GM12878 (cell line): ENCODE measurements around the gene KCNK1. TPM values are rescaled to one million over a fixed set of nuclear protein-coding genes. Genes with fewer than 3 reads are reported as not detected.

Source experiments
- BACH1 ChIP-seq: fragments of 450-650 bp; IDR thresholded peaks from 2 replicates; pipeline ENCODE4 v1.6.1; 2017; ENCODE audit warnings: mild to moderate bottlenecking, borderline replicate concordance
- BHLHE40 ChIP-seq, 2 experiments: fragments of 450-650 bp in 1 of 2; IDR thresholded peaks; 2 replicates each; pipeline ENCODE4 v1.6.1; 2011 to 2017; ENCODE audit warnings: low read depth in 2 of 2, borderline replicate concordance in 1 of 2, improper control_type of control experiment in 1 of 2, low read length in 1 of 2, mild to moderate bottlenecking in 1 of 2
- CHD2 ChIP-seq: IDR thresholded peaks from 2 replicates; pipeline ENCODE4 v1.6.1; 2011; ENCODE audit warnings: low read depth, low read length, improper control_type of control experiment, borderline replicate concordance
- CREB1 ChIP-seq: IDR thresholded peaks from 2 replicates; pipeline ENCODE4 v1.6.1; 2012; ENCODE audit warnings: low read depth, mild to moderate bottlenecking, inconsistent platforms
- EGR1 ChIP-seq, 2 experiments: IDR thresholded peaks; 1 replicate in 1 of 2; 2 replicates in 1 of 2; pipeline ENCODE4 v1.6.1; 2011 to 2012; ENCODE audit warnings: low read depth in 2 of 2, low read length in 2 of 2, borderline replicate concordance in 1 of 2, mild to moderate bottlenecking in 1 of 2, moderate library complexity in 1 of 2
- EP300 ChIP-seq, 2 experiments: fragments of 150-350 bp in 1 of 2; IDR thresholded peaks; 2 replicates each; pipeline ENCODE4 v1.6.1; 2011 to 2012; ENCODE audit warnings: low read depth in 2 of 2, low read length in 2 of 2, borderline replicate concordance in 1 of 2, improper control_type of control experiment in 1 of 2, inconsistent platforms in 1 of 2; ENCODE audit not compliant: control insufficient read depth in 1 of 2
- GABPA ChIP-seq: IDR thresholded peaks from 2 replicates; pipeline ENCODE4 v1.6.1; 2014; ENCODE audit warnings: antibody characterized with exemption, low read depth, mild to moderate bottlenecking, inconsistent platforms
- MEF2A ChIP-seq: IDR thresholded peaks from 2 replicates; pipeline ENCODE4 v1.6.1; 2011; ENCODE audit warnings: low read depth, mild to moderate bottlenecking, low read length, moderate library complexity; ENCODE audit not compliant: insufficient read depth
- MTA2 ChIP-seq: fragments of 450-650 bp; IDR thresholded peaks from 2 replicates; pipeline ENCODE4 v1.6.1; 2016; ENCODE audit warnings: low read depth, mild to moderate bottlenecking, moderate library complexity
- MTA3 ChIP-seq: IDR thresholded peaks from 2 replicates; pipeline ENCODE4 v1.6.1; 2012; ENCODE audit warnings: low read length, inconsistent platforms, borderline replicate concordance
- MYB ChIP-seq: fragments of 150-350 bp; IDR thresholded peaks from 2 replicates; pipeline ENCODE4 v1.6.1; 2014; ENCODE audit warnings: mild to moderate bottlenecking, low read depth, low read length, borderline replicate concordance
- NFIC ChIP-seq: IDR thresholded peaks from 2 replicates; pipeline ENCODE4 v1.6.1; 2012; ENCODE audit warnings: low read depth, mild to moderate bottlenecking, inconsistent platforms, low read length, moderate library complexity
- NRF1 ChIP-seq: conservative IDR thresholded peaks from 2 replicates; pipeline ENCODE4 v1.6.1; 2011; ENCODE audit warnings: mild to moderate bottlenecking, low read depth, low read length, improper control_type of control experiment
- PAX8 ChIP-seq: fragments of 450-650 bp; IDR thresholded peaks from 2 replicates; pipeline ENCODE4 v1.6.1; 2017; ENCODE audit warnings: mild to moderate bottlenecking, moderate library complexity
- RBBP5 ChIP-seq: fragments of 200-600 bp; sonication (generic); conservative IDR thresholded peaks from 2 replicates; pipeline ENCODE4 v1.6.1; 2016
- RELA ChIP-seq: fragments of 450-650 bp; IDR thresholded peaks from 2 replicates; pipeline ENCODE4 v1.8.0; 2014; ENCODE audit warnings: borderline replicate concordance; ENCODE audit not compliant: partially characterized antibody
- SREBF2 ChIP-seq: IDR thresholded peaks from 2 replicates; pipeline ENCODE4 v1.6.1; 2012; ENCODE audit warnings: mild to moderate bottlenecking, low read length
- SRF ChIP-seq, 2 experiments: IDR thresholded peaks; 2 replicates each; pipeline ENCODE4 v1.6.1; 2011; ENCODE audit warnings: low read depth in 2 of 2, low read length in 2 of 2, mild to moderate bottlenecking in 1 of 2, moderate library complexity in 1 of 2
- TCF12 ChIP-seq: IDR thresholded peaks from 2 replicates; pipeline ENCODE4 v1.6.1; 2011; ENCODE audit warnings: low read depth, mild to moderate bottlenecking, low read length
- polyA plus RNA-seq, 11 experiments: library from polyadenylated mRNA; depleted of rRNA in 4 of 11; unstranded in 6 of 11; stranded (reverse) in 5 of 11; fragments of >200 nt; fragmentation: Nextera tagmentation in 4 of 11; fragmentation: Illumina TruSeq in 1 of 11; extraction: Ambion mirVana in 4 of 11; extraction: Trizol in 1 of 11; gene quantifications; 1 replicate in 1 of 11; 2 replicates in 10 of 11; pipeline versions ENCODE4 v1.2.1 to v1.2.3, GENCODE V29; 2011 to 2016; ENCODE audit warnings: inconsistent platforms in 2 of 11, missing spikeins in 2 of 11, low read depth in 1 of 11
- total RNA-seq, 4 experiments: library from RNA; depleted of rRNA in 3 of 4; stranded (reverse); fragments of >200 nt in 3 of 4; fragmentation: Illumina TruSeq in 1 of 4; extraction: Trizol in 1 of 4; gene quantifications; 2 replicates each; pipeline versions ENCODE4 v1.2.1 to v1.2.3, GENCODE V29; 2013 to 2021
- TF ChIP-seq, protein P1 (sequence below): fragments of 450-650 bp; formaldehyde crosslinking; IDR thresholded peaks from 2 replicates; pipeline ENCODE4 v1.4.0; 2020; ENCODE audit warnings: mild to moderate bottlenecking, moderate library complexity
- TF ChIP-seq, protein P2 (sequence below): IDR thresholded peaks from 2 replicates; pipeline ENCODE4 v1.6.1; 2011; ENCODE audit warnings: borderline replicate concordance, low read depth, mild to moderate bottlenecking, moderate library complexity, low read length; ENCODE audit not compliant: insufficient read depth, poor library complexity, severe bottlenecking
- TF ChIP-seq, protein P3 (sequence below): fragments of 450-650 bp; formaldehyde crosslinking; IDR thresholded peaks from 2 replicates; pipeline ENCODE4 v1.5.0; 2022; ENCODE audit warnings: mild to moderate bottlenecking, missing genetic modification characterization

The KCNK1 gene
- total and polyA plus RNA-seq, 10 of the 15 experiments (the other 5 are each of a cell fraction or from before 2014, with no cell fraction given), result 9.4 to 27.6 (median 15.1) TPM

DNA sequence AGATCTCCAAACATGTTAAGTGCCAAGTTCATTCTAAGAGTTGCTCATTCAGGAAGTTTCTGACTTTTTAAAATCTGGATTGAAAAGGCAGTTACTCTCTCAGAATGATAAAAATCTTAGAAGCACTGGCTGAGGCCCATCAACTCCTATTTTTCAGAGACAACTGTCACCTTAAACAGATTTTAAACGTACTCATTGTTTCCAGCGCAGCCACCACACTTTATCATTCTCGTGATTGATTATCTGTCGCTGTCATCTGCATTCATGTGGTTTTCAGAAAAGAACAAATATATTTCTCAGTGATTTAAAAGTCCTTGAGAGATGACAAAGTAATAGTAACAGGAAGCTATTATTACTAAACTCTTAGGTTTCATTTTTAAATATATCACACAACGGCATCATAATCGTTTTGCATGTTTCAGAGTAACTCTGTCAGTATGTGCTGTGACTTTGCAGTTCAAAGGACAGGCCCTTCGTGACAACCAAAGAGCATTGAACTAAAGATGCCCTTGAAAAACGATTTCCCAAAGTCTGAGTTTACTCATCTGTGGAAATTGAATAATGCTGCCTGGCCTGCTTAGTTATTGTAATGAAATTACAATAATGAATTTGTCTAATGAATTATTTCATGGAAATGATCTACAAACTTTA lies 14.9 kb upstream of the KCNK1 start (continued):
- TF ChIP-seq TCF12 (peak; percentile 36; the same call in 1 of the 2 replicates), NFIC (peak; percentile 99), EGR1 (IDR thresholded peaks at IDR 0.05; ENCODE audit: borderline replicate concordance in 1 of 2, low read depth in 2 of 2, low read length in 2 of 2) (no peak), MEF2A (peak; percentile 90), NRF1 (no peak), MTA3 (peak; percentile 29), SREBF2 (no peak), SRF (IDR thresholded peaks at IDR 0.05; ENCODE audit: low read depth in 2 of 2, low read length in 2 of 2) (no peak), BACH1 (peak; percentile 78; the same call in 1 of the 2 replicates), CREB1 (peak; percentile 69; the same call in 1 of the 2 replicates), MYB (no peak), PAX8 (no peak), BHLHE40 (IDR thresholded peaks at IDR 0.05; ENCODE audit: borderline replicate concordance in 1 of 2, low read depth in 2 of 2, low read length in 1 of 2) (peak; percentile 61 to 73), MTA2 (peak; percentile 97), RBBP5 (peak; percentile 33; the same call in 1 of the 2 replicates), RELA (no peak), GABPA (peak; percentile 63; the same call in 1 of the 2 replicates), CHD2 (peak; percentile 73), EP300 (IDR thresholded peaks at IDR 0.05; ENCODE audit: borderline replicate concordance in 1 of 2, control insufficient read depth in 1 of 2, low read depth in 2 of 2, low read length in 2 of 2) (peak; percentile 94 to 98)
- TF ChIP-seq, protein P1, sequence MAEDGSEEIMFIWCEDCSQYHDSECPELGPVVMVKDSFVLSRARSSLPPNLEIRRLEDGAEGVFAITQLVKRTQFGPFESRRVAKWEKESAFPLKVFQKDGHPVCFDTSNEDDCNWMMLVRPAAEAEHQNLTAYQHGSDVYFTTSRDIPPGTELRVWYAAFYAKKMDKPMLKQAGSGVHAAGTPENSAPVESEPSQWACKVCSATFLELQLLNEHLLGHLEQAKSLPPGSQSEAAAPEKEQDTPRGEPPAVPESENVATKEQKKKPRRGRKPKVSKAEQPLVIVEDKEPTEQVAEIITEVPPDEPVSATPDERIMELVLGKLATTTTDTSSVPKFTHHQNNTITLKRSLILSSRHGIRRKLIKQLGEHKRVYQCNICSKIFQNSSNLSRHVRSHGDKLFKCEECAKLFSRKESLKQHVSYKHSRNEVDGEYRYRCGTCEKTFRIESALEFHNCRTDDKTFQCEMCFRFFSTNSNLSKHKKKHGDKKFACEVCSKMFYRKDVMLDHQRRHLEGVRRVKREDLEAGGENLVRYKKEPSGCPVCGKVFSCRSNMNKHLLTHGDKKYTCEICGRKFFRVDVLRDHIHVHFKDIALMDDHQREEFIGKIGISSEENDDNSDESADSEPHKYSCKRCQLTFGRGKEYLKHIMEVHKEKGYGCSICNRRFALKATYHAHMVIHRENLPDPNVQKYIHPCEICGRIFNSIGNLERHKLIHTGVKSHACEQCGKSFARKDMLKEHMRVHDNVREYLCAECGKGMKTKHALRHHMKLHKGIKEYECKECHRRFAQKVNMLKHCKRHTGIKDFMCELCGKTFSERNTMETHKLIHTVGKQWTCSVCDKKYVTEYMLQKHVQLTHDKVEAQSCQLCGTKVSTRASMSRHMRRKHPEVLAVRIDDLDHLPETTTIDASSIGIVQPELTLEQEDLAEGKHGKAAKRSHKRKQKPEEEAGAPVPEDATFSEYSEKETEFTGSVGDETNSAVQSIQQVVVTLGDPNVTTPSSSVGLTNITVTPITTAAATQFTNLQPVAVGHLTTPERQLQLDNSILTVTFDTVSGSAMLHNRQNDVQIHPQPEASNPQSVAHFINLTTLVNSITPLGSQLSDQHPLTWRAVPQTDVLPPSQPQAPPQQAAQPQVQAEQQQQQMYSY (CRISPR knock-in tag), result no peak
- TF ChIP-seq, protein P2, sequence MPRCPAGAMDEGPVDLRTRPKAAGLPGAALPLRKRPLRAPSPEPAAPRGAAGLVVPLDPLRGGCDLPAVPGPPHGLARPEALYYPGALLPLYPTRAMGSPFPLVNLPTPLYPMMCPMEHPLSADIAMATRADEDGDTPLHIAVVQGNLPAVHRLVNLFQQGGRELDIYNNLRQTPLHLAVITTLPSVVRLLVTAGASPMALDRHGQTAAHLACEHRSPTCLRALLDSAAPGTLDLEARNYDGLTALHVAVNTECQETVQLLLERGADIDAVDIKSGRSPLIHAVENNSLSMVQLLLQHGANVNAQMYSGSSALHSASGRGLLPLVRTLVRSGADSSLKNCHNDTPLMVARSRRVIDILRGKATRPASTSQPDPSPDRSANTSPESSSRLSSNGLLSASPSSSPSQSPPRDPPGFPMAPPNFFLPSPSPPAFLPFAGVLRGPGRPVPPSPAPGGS, result peak; percentile 75
- TF ChIP-seq, protein P3, sequence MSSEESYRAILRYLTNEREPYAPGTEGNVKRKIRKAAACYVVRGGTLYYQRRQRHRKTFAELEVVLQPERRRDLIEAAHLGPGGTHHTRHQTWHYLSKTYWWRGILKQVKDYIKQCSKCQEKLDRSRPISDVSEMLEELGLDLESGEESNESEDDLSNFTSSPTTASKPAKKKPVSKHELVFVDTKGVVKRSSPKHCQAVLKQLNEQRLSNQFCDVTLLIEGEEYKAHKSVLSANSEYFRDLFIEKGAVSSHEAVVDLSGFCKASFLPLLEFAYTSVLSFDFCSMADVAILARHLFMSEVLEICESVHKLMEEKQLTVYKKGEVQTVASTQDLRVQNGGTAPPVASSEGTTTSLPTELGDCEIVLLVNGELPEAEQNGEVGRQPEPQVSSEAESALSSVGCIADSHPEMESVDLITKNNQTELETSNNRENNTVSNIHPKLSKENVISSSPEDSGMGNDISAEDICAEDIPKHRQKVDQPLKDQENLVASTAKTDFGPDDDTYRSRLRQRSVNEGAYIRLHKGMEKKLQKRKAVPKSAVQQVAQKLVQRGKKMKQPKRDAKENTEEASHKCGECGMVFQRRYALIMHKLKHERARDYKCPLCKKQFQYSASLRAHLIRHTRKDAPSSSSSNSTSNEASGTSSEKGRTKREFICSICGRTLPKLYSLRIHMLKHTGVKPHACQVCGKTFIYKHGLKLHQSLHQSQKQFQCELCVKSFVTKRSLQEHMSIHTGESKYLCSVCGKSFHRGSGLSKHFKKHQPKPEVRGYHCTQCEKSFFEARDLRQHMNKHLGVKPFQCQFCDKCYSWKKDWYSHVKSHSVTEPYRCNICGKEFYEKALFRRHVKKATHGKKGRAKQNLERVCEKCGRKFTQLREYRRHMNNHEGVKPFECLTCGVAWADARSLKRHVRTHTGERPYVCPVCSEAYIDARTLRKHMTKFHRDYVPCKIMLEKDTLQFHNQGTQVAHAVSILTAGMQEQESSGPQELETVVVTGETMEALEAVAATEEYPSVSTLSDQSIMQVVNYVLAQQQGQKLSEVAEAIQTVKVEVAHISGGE, result no peak
